Keratinocyte (primary cell): ENCODE results near the gene MLLT3. TPM values are rescaled to one million over a fixed set of nuclear protein-coding genes. Genes with fewer than 3 reads are reported as not detected.

Source experiments
- DNase-seq: peaks from one replicate; pipeline ENCODE4 v3.0.0-alpha.2; 2011; ENCODE audit warnings: low read depth, missing footprints, low spot score
- FAIRE-seq: peaks from 2 replicates; lab custom pipeline; 2011; peaks lifted over from hg19 to GRCh38; lab: Jason Lieb, UNC
- H2AFZ ChIP-seq: 2 replicates; pipeline ENCODE4 v1.6.0; 2012; ENCODE audit warnings: low read length, control low read depth, inconsistent platforms; ENCODE audit not compliant: control insufficient read depth
- H3K27ac ChIP-seq: 2 replicates; pipeline ENCODE4 v1.5.1; 2011; ENCODE audit warnings: low read length; ENCODE audit not compliant: control insufficient read depth, insufficient read depth
- H3K27me3 ChIP-seq: 3 replicates; pipeline ENCODE4 v1.6.0; 2011; ENCODE audit warnings: low read length; ENCODE audit not compliant: control insufficient read depth, insufficient read depth; ENCODE audit errors: extremely low read depth
- H3K36me3 ChIP-seq, 2 experiments: 2 replicates in 1 of 2; 3 replicates in 1 of 2; pipeline ENCODE4 v1.5.1; 2011; ENCODE audit warnings: low read length in 2 of 2, mild to moderate bottlenecking in 1 of 2; ENCODE audit not compliant: control insufficient read depth in 2 of 2, insufficient read depth in 2 of 2; ENCODE audit errors: extremely low read depth in 1 of 2
- H3K4me1 ChIP-seq: 3 replicates; pipeline ENCODE4 v1.5.1; 2011; ENCODE audit warnings: low read length; ENCODE audit not compliant: control insufficient read depth, insufficient read depth; ENCODE audit errors: extremely low read depth
- H3K4me2 ChIP-seq: 3 replicates; pipeline ENCODE4 v1.6.0; 2011; ENCODE audit warnings: low read depth, low read length; ENCODE audit not compliant: control insufficient read depth, insufficient read depth; ENCODE audit errors: extremely low read depth
- H3K4me3 ChIP-seq, 3 experiments: fragments of 200-600 bp in 1 of 3; sonication (generic) in 1 of 3; 2 replicates in 2 of 3; 3 replicates in 1 of 3; pipeline ENCODE4 v1.5.1; 2011 to 2016; ENCODE audit warnings: low read length in 3 of 3, mild to moderate bottlenecking in 3 of 3, control low read depth in 2 of 3, inconsistent platforms in 1 of 3, low read depth in 1 of 3, mixed read lengths in 1 of 3, mixed run types in 1 of 3, moderate library complexity in 1 of 3; ENCODE audit not compliant: control insufficient read depth in 2 of 3, insufficient read depth in 2 of 3; ENCODE audit errors: extremely low read depth in 1 of 3
- H3K79me2 ChIP-seq: 2 replicates; pipeline ENCODE4 v1.6.0; 2012; ENCODE audit warnings: low read length; ENCODE audit not compliant: control insufficient read depth, insufficient read depth
- H3K9ac ChIP-seq: 3 replicates; pipeline ENCODE4 v1.6.0; 2011; ENCODE audit warnings: low read length; ENCODE audit not compliant: control insufficient read depth, insufficient read depth; ENCODE audit errors: extremely low read depth
- H3K9me1 ChIP-seq: 3 replicates; pipeline ENCODE4 v1.6.0; 2011; ENCODE audit warnings: low read length; ENCODE audit not compliant: control insufficient read depth, insufficient read depth; ENCODE audit errors: extremely low read depth
- H3K9me3 ChIP-seq: 2 replicates; pipeline ENCODE4 v1.5.1; 2012; ENCODE audit warnings: low read depth, low read length; ENCODE audit not compliant: control insufficient read depth
- H4K20me1 ChIP-seq: 3 replicates; pipeline ENCODE4 v1.6.0; 2011; ENCODE audit warnings: low read length; ENCODE audit not compliant: control insufficient read depth, insufficient read depth; ENCODE audit errors: extremely low read depth
- EZH2 ChIP-seq: IDR thresholded peaks from one replicate; pipeline ENCODE4 v1.6.1; 2012; ENCODE audit warnings: inconsistent platforms, mild to moderate bottlenecking, low read length, moderate library complexity
- dilution Hi-C: fragments of 300-500 bp; cut with MboI; formaldehyde crosslinking; loops from one replicate; pipeline ENCODE4 v1.7.0; 2020; ENCODE audit warnings: low sequenced_read_pairs; ENCODE audit not compliant: extremely low pct_ligation_motif_present
- polyA plus RNA-seq, 5 experiments: library from polyadenylated mRNA; depleted of rRNA in 3 of 5; stranded (reverse) in 3 of 5; stranded (forward) in 1 of 5; unstranded in 1 of 5; fragments of >200 nt; gene quantifications; 1 replicate in 1 of 5; 2 replicates in 3 of 5; 3 replicates in 1 of 5; pipeline versions ENCODE4 v1.2.1 to v1.2.3, GENCODE V29; 2011 to 2012; ENCODE audit warnings: missing spikeins in 2 of 5, low read depth in 1 of 5, low replicate concordance in 1 of 5
- TF ChIP-seq, protein P1 (sequence below), 3 experiments: IDR thresholded peaks in 1 of 3; conservative IDR thresholded peaks in 1 of 3; optimal IDR thresholded peaks in 1 of 3; 2 replicates in 2 of 3; 3 replicates in 1 of 3; pipeline versions ENCODE3 to v1.5.1; 2011; ENCODE audit warnings: low read length in 3 of 3, mild to moderate bottlenecking in 3 of 3, moderate library complexity in 2 of 3, control low read depth in 1 of 3, inconsistent platforms in 1 of 3; ENCODE audit not compliant: insufficient read depth in 2 of 3; ENCODE audit errors: extremely low read depth in 1 of 3

Gene MLLT3
- polyA plus RNA-seq, 1 donor (not counting 4 experiments of a cell fraction or from before 2014, with no cell fraction given): 17.0 TPM

DNA sequence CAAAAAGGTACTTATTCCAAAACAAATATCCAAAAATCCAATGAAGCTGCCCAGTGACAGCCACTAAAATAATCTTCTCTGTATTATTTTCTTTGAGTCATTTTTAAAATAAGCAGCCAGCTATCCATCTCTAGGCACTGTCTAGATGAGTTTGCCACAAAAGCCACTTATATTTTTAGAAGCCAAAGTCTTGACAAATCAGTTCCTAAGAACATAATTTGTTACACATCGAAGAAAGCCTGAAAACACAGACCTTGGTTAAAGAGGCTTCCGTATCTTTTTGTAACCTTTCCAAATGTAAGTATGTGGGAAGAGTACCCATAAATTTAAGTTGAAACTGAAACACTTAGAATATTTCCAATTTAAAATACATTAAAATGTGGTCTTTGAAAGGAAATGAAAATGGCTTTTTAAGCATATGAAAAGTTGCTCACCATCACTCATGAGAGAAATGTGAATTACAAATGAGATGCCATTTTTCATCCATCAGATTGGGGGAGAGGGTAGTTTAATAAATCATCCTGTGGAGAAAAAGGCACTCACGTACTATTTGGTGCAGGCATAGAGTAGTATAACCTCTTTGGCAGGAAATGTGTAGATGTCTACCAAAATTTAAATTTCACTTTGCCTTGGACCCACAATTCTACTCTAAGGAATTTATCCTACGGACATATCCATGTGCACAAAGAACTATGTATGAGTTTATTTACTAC is 180.4 kb downstream of the MLLT3 start:
- H3K27me3 ChIP-seq: no peaks in the 10 kb centered on the region
- no peak overlapping the region for H3K4me2 ChIP-seq
- H3K4me1 ChIP-seq: no peaks in the 10 kb centered on the region
- H3K9ac ChIP-seq: no peak overlapping the region
- no peaks in the 10 kb centered on the region for H3K9me1 ChIP-seq
- H3K9me3 ChIP-seq: no peaks in the 10 kb centered on the region
- DNase-seq: no peak
- H3K27ac ChIP-seq: no peak overlapping the region
- H3K79me2 ChIP-seq: no peaks in the 10 kb centered on the region
- no peaks in the 10 kb centered on the region for H3K36me3 ChIP-seq
- dilution Hi-C loops: no loop called here
- no peak for FAIRE-seq
- H4K20me1 ChIP-seq: no peaks in the 10 kb centered on the region
- H2AFZ ChIP-seq: no peak overlapping the region
- no peak for TF ChIP-seq EZH2
- TF ChIP-seq, protein P1, sequence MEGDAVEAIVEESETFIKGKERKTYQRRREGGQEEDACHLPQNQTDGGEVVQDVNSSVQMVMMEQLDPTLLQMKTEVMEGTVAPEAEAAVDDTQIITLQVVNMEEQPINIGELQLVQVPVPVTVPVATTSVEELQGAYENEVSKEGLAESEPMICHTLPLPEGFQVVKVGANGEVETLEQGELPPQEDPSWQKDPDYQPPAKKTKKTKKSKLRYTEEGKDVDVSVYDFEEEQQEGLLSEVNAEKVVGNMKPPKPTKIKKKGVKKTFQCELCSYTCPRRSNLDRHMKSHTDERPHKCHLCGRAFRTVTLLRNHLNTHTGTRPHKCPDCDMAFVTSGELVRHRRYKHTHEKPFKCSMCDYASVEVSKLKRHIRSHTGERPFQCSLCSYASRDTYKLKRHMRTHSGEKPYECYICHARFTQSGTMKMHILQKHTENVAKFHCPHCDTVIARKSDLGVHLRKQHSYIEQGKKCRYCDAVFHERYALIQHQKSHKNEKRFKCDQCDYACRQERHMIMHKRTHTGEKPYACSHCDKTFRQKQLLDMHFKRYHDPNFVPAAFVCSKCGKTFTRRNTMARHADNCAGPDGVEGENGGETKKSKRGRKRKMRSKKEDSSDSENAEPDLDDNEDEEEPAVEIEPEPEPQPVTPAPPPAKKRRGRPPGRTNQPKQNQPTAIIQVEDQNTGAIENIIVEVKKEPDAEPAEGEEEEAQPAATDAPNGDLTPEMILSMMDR (optimal IDR thresholded peaks at IDR 0.05 in 1 of 3, IDR thresholded peaks at IDR 0.05 in 1 of 3, conservative IDR thresholded peaks at IDR 0.05 in 1 of 3; ENCODE audit: extremely low read depth in 1 of 3, insufficient read depth in 2 of 3, low read length in 3 of 3): no peak
- no peak overlapping the region for H3K4me3 ChIP-seq

DNA sequence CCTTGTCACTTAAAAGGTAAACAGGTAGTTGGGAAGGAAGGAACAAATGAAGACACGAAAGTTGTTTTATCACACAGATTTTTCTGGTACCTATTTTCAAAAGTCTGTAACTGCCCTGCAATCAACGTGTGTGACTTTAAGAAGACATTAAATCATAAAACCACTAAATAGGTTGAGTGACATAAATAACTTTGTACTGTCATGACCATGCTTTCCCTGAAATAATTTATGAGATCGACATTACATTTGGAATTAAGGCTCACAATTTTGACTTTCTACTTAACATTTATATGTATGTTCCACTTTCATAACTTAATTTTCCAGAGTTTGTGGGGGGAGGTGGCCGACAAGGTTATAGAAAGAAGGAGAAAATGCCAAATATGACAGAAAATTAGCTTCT is 181.1 kb downstream of the MLLT3 start:
- FAIRE-seq (no peak), DNase-seq (no peak)
- Histone ChIP-seq H3K27me3 (no peaks in the 10 kb centered on the region), H3K79me2 (no peaks in the 10 kb centered on the region), H3K4me3 (no peak overlapping the region), H3K9me3 (no peaks in the 10 kb centered on the region), H3K9me1 (no peaks in the 10 kb centered on the region), H3K4me2 (no peak overlapping the region), H3K27ac (no peak overlapping the region), H3K4me1 (no peaks in the 10 kb centered on the region), H4K20me1 (no peaks in the 10 kb centered on the region), H3K36me3 (no peaks in the 10 kb centered on the region), H2AFZ (no peak overlapping the region), H3K9ac (no peak overlapping the region)
- dilution Hi-C loops: no loop called here
- TF ChIP-seq EZH2: no peak
- TF ChIP-seq, protein P1 (optimal IDR thresholded peaks at IDR 0.05 in 1 of 3, IDR thresholded peaks at IDR 0.05 in 1 of 3, conservative IDR thresholded peaks at IDR 0.05 in 1 of 3; ENCODE audit: extremely low read depth in 1 of 3, insufficient read depth in 2 of 3, low read length in 3 of 3): no peak
